HCT116 (cell line): ENCODE results near the gene ZNF562.

Source experiments
- CTCF ChIP-seq, 3 experiments: fragments of 200-600 bp in 1 of 3; sonication (generic) in 1 of 3; IDR thresholded peaks in 2 of 3; conservative IDR thresholded peaks in 1 of 3; 2 replicates each; pipeline ENCODE4 v1.5.1; 2012 to 2017; ENCODE audit warnings: low read depth in 2 of 3, low read length in 2 of 3, antibody characterized with exemption in 1 of 3, borderline replicate concordance in 1 of 3, control low read depth in 1 of 3, mild to moderate bottlenecking in 1 of 3, mixed read lengths in 1 of 3, mixed run types in 1 of 3, moderate library complexity in 1 of 3; ENCODE audit not compliant: insufficient read depth in 1 of 3
- ELF1 ChIP-seq: IDR thresholded peaks from 2 replicates; pipeline ENCODE4 v1.6.1; 2012; ENCODE audit warnings: low read depth, borderline replicate concordance
- EZH2 ChIP-seq: fragments of 200-600 bp; sonication (generic); IDR thresholded peaks from 2 replicates; pipeline ENCODE4 v1.6.1; 2017; ENCODE audit warnings: antibody characterized with exemption, mixed run types
- EZH2phosphoT487 ChIP-seq: fragments of 200-600 bp; IDR thresholded peaks from 2 replicates; pipeline ENCODE4 v1.6.1; 2018; ENCODE audit warnings: antibody characterized with exemption, borderline replicate concordance
- RAD21 ChIP-seq: IDR thresholded peaks from 2 replicates; pipeline ENCODE4 v1.6.1; 2012; ENCODE audit warnings: low read depth, mild to moderate bottlenecking
- SRF ChIP-seq: IDR thresholded peaks from 2 replicates; pipeline ENCODE4 v1.6.1; 2012; ENCODE audit warnings: low read depth
- TCF7L2 ChIP-seq: IDR thresholded peaks from 2 replicates; pipeline ENCODE4 v1.7.0; 2011; ENCODE audit warnings: borderline replicate concordance, inconsistent platforms; ENCODE audit not compliant: insufficient read depth, insufficient read length; ENCODE audit errors: extremely low read depth
- ZFX ChIP-seq: fragments of 450-650 bp; IDR thresholded peaks from 2 replicates; pipeline ENCODE4 v1.6.1; 2017
- ZNF274 ChIP-seq: fragments of 200-500 bp; sonication (Bioruptor generic); IDR thresholded peaks from 2 replicates; pipeline ENCODE4 v1.6.1; 2014; ENCODE audit warnings: mild to moderate bottlenecking, low read depth, low read length, inconsistent platforms

- TF ChIP-seq CTCF (IDR thresholded peaks at IDR 0.05 in 2 of 3, conservative IDR thresholded peaks at IDR 0.05 in 1 of 3; ENCODE audit: borderline replicate concordance in 1 of 3, insufficient read depth in 1 of 3, low read depth in 2 of 3, low read length in 2 of 3) (no peak), EZH2 (no peak), ZFX (no peak), ELF1 (no peak), RAD21 (no peak), ZNF274 (no peak), TCF7L2 (no peak), EZH2phosphoT487 (no peak), SRF (no peak)
Measured at GRCh38 chr19:9672893-9673292, 2.0 kb downstream of the ZNF562 start.
